GM19397 (cell line): Measurements from ENCODE around the gene MNT.

Experiments used
- ATAC-seq: cut with Tn5 transposase; IDR thresholded peaks from one replicate; pipeline ENCODE4 v1.9.1; 2021; ENCODE audit warnings: mild to moderate bottlenecking, moderate library complexity; ENCODE audit not compliant: unreplicated experiment

Gene MNT

DNA sequence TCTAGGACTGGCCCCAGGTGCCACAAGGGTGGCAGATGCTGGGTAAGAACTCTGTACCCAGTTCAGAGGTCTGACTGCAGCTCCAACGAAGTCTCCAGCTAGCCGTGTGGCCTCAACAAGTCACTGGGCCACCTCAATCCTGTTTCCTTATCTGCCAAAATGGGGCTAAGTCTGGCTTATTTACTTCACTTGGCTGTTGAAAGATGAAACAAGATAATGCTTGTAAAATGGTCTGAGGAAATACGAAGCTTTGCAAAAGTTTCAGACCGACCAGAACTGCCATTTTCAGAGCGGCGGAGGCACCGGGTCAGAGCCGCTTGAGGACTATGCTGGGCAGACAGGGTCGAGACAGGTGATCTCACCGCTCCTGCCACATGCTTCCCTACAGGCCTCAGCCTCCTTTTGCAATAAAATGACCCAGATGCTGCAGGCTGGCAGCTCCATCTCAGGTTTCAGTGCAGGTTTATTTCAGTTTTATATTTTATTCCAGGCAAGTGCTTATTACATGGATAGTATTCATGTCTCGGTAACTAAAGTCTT is 17.2 kb downstream of the MNT start:
- ATAC-seq, result no peak

- ATAC-seq, result no peak
Observed at GRCh38 chr17:2380950-2381649, 19.8 kb downstream of the MNT start.

DNA sequence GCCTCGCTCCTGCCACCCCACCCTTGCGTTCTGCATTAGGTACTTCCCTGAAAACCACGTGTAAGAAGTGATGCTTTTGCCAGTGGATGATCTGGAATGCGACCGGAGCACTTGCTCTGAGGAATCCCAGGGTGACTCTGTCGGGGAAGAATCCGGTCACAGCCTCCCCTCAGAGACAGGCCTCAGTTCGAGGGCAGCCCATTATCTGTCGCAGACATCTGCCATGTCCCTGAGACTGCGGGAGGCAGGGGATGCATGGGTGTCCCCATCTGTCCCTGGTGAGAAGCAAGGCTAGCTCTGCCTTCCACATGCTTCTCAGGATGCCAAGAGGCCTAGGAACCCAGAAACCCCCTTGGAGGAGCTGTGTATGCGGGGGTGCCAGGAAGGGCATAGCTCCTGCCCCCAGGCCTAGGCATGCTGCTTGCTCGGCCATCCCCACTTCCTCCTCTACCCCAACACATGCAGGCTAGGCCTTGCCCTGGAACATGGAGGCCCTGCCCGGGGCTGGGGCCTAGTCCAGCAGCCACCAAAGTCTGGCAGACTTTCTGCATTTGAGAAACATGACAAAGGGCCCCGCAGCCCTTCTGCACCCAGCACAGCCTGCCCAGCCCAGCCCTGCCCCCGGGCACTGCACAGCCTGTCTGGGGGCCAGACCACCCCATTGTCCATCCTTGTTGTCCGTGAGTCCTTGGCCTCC is 20.5 kb downstream of the MNT start:
- ATAC-seq, result no peak

DNA sequence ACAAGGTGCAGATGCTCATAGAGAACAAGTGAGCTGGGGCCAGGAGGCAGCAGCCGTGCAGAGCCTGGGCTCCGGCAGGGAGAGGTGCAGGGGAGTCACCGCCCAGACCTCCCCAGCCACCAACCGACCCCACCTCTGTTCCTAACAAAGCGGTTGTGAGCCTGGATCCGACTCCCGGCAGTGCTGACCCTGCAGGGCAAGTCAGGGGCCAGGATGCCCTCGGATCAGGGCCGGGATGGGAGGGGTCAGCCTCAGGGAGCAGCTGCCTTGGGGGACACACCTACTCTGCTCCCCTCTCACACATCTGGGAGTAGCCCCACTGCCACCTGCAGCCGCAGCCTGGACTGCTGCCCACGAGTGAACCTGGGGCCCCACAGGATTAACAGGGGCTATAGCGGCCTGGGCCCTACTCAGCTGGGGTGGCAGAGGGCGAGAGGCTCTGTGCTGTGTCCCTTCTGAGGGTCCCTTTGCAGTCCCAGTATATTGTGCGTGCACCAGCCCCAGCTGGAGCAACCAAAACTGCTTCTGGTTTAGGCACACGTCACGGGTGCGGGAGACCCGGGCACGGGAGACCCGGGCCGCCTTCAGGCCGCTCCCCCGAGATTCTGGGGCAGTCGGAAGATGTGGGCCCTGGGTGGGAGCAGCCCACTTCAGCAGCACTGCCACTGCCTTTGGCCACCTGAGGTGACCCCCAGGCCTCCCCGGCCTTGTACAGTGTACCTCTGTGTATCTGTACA is 21.2 kb downstream of the MNT start:
- ATAC-seq, result no peak

DNA sequence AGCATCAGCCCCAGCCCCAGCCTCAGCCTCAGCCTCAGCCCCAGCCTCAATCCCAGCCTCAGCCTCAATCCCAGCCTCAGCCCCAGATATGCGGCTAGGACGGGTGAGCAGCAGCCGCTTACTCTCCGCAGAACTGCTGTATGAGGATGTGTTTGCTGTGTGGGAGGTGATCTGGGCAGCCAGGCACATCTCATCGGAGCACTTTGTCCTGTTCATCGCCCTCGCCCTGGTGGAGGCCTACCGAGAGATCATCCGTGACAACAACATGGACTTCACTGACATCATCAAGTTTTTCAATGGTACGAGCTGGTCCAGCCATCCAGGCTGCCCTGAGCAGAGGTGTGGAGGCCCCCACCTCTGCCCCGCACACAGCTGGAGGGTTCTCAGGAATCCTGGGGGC is 22.0 kb downstream of the MNT start:
- ATAC-seq, result no peak

DNA sequence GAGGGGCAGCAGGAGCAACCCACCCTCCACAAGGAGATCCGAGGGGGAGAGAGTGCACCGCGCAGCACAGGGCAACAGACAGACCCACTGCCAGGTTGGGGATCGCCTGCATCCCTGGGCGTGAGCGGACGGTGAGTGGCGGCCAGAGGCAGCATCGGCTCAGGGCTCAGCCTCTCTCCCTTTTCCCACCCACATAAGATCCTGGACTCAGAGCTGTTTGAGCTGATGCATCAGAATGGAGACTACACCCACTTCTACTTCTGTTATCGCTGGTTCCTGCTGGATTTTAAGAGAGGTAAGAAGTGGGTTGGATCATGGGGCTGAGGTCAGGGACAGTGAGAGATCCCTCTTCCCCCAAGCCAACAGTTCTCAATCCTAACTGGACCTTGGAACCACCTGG is 23.2 kb downstream of the MNT start:
- no peak for ATAC-seq

GRCh38 chr17:2376107-2376506 is 24.8 kb downstream of the MNT start:
- ATAC-seq, result no peak

GRCh38 chr17:2375406-2375805 is 25.5 kb downstream of the MNT start:
- ATAC-seq, result no peak

DNA sequence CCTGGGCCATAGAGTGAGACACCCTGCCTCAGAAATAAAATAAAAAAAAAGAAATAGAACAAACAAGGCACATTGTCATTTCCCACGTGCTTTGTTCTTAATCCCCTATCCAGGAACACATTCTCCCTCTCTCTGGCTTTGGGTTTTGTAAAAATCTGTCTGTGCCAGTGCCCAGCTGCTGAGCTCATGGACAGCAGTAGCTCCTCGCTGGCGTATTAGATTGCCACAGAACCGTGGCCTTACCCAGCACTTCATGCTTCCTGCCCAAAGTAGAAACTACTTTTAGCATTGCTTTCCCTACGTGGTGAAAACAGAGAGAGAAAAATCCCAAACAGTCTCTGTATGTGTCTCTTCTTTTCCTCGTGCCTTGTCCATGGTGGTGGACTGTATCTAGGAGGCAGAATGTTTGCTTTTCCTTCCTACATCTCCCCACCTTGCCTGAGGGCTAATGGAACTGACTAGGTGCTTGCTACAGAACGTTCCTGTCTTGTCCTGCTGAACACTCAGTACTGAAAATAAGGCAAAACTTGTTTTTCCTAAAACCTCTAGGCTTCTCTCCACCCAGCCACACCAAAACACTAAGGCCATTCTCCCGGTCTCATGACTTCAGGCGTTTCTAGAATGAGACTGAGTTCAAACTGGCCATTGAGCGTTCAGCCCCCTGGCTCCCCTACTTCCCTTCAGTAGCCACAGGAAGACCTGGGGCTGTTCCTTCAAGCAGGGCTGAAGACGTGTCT is 26.1 kb downstream of the MNT start:
- no peak for ATAC-seq

- ATAC-seq, result no peak
Observed at GRCh38 chr17:2373179-2373578, 27.7 kb downstream of the MNT start.

DNA sequence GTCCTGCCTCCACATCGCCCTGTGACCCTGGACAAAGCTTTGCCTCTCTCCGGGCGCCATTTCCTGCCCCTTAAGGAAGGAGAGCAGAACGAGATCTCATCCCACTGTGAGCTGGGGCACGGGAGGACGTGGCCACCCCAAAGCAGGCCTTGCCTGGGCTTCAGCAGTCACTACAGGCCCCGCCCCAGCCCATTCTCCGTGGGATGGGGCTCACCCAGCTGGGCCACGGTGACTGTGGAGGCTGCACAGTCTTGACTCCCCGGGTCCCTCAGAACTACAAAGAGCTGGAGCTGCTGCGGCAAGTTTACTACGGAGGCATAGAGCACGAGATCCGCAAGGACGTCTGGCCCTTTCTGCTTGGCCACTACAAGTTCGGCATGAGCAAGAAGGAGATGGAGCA is 28.2 kb downstream of the MNT start:
- ATAC-seq, result no peak

DNA sequence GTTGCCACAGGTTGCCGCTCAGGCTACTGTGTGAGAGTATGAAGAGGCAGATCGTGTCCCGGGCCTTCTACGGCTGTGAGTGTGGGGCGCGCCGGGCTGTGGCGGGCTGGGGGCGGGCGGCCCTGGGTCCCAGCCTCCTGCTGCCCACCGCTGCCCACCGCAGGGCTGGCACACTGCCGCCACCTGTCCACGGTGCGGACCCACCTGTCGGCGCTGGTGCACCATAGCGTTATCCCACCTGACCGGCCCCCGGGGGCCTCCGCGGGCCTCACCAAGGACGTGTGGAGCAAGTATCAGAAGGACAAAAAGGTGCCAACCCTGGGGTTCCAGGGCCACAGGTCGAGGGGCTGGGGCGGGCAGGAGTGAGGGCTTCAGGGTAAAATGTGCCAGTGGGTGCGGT is 28.7 kb downstream of the MNT start:
- ATAC-seq, result no peak

GRCh38 chr17:2371183-2372130 is 29.4 kb downstream of the MNT start:
- ATAC-seq, result no peak

- ATAC-seq, result no peak
Observed at GRCh38 chr17:2370211-2370589, 30.7 kb downstream of the MNT start.

DNA sequence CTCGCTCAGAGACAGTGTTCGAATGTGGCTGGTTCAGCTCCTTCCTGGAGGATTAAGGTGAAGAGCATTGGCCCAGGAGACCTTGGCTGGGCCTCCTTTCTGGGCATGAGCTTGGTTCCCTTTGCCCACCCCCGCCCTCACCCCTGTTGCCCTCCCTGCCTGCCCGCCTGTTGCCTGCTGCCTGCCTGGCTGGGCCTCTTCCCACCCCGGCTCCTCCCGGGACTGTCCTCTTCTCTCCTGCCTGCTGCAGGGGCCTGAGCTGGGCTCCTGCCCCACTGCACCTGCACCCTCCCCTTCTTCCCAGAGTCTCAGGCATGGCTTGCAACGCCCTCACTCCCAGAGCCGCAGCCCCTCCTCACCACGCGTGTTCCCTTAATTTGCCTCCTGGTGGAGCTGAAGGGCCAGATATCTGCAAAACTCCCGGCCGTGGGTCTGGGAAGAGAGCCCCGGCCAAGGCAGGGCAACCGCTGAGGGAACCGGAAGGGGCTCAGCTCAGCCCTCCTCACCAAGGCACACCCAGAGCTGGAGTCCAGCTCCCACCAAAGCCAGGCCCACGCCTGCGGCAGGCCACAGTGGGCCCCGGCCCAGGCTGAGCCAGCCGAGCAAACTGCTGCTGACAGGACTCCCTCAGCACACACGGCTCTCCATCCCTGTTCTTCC is 31.2 kb downstream of the MNT start:
- ATAC-seq, result no peak

DNA sequence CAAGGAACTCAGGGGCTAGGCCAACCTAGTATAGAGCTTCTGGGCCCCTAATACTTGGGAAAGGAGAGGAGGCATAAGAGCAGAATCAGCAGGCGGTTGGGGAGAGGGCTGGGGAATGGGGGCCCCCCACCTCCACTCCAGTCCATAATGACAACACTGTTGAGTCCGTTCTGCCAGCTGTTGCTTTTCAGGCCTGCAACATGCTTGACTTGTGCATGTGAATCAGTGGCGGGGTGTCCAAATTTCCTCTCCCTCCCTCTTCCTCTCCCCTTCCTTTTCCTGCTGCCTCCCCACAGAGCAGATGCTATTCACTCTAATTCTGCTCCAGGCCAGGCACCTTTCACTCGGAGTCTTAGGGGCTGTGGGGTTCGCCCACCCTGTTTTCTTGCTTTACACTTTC is 31.8 kb downstream of the MNT start:
- ATAC-seq, result no peak

DNA sequence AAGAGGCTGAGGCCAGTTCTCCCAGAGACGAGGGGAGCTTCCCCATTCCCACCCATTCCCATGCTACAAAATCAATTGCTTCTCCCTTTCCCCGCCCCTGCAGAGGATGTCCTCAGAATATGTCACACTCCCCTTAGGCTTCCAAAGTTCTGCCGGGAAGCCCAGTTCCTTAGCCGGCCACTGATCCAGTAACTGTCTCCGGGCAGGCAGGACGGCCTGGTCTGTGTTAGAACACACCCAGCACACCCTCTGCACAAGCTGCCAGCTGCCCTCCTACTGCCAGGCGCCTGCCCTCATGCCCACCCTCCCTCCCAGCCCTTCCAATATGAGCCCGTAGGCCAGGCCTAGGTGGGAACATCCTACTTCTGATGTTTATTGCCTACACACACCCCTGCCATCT is 32.5 kb downstream of the MNT start:
- no peak for ATAC-seq

- no peak for ATAC-seq
Observed at GRCh38 chr17:2366747-2367494, 33.9 kb downstream of the MNT start.

GRCh38 chr17:2365132-2365531 is 35.7 kb downstream of the MNT start:
- no peak for ATAC-seq
